Measurements from ENCODE around the gene DBT.
"Not testable (repeated sequence)": the region's sequence is repeated elsewhere in the genome, so short reads cannot be mapped to it uniquely, and the experiment has no call there.

Gene DBT

DNA sequence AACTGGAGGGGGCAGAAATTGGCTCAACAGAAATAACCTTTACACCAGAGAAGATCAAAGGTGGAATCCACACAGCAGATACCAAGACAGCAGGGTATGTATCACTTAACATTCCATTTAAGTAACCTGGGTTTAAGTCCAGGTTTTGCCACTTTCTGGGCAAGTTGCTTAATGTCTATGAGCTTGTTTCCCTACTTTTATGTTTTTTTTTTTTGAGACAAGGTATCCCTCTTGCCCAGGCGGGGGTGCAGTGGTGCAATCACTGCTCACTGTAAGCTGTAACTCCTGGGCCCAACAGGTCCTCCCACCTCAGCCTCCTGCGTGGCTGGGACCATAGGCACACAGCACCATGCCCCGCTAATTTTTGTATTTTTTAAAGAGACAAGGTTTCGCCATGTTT, 18.6 kb upstream of the DBT start:
- no peaks in the 10 kb centered on the region for H3K27me3 ChIP-seq (ENCODE audit: insufficient read depth, low read length)
- H3K36me3 ChIP-seq (ENCODE audit: insufficient read depth, low read length), result peaks cover 68% of the 10 kb centered on the region
- no peak overlapping the region for H3K27ac ChIP-seq (ENCODE audit: low read depth, low read length)
- no peak overlapping the region for H3K4me3 ChIP-seq (ENCODE audit: low read length)
- H3K4me1 ChIP-seq (ENCODE audit: insufficient read depth, low read length), result peaks cover 11% of the 10 kb centered on the region; the same call in 1 of the 2 replicates
- WGBS, result 92% methylated on average over 4 of the region's 4 CpGs
- H3K9ac ChIP-seq (ENCODE audit: low read depth, low read length), result no peak overlapping the region
- H3K9me3 ChIP-seq (ENCODE audit: insufficient read depth, low read depth, low read length), result peaks cover 8% of the 10 kb centered on the region; the same call in 1 of the 2 replicates

- WGBS, result no CpG with 5 or more reads among the region's 1 CpG
- H3K9ac ChIP-seq (ENCODE audit: low read depth, low read length), result peak overlapping the region; percentile 96; the same call in 1 of the 2 replicates
- no peak overlapping the region for H3K27ac ChIP-seq (ENCODE audit: low read depth, low read length)
Observed at GRCh38 chr1:100267284-100267683, 17.6 kb upstream of the DBT start.

DNA sequence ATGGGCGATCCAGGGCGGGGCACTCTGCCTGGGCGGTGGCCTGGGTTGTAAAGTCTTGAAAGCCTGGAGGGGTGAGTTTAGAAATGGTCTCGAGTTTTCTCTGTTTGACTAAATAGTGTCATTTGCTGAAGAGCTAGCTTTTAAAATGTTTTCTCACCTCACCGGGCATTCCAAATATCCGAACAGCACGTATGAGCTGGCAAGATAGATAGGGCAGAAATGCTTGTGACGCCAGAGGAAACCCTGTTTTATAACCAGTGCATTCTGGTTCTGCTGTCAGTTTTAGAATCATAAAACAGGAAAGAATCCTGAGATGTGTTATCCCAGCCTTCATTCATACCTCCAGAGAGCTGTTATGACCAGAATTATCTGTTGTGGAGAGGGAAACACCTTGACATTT, 17.1 kb upstream of the DBT start:
- Histone ChIP-seq H3K27me3 (ENCODE audit: insufficient read depth, low read length) (no peaks in the 10 kb centered on the region), H3K36me3 (ENCODE audit: insufficient read depth, low read length) (peaks cover 54% of the 10 kb centered on the region), H3K9me3 (ENCODE audit: insufficient read depth, low read depth, low read length) (peaks cover 8% of the 10 kb centered on the region; the same call in 1 of the 2 replicates), H3K4me1 (ENCODE audit: insufficient read depth, low read length) (peaks cover 11% of the 10 kb centered on the region; the same call in 1 of the 2 replicates), H3K4me3 (ENCODE audit: low read length) (peak overlapping the region; percentile 100), H3K9ac (ENCODE audit: low read depth, low read length) (peak overlapping the region; percentile 96), H3K27ac (ENCODE audit: low read depth, low read length) (peak overlapping the region; percentile 87)
- 11% methylated on average over 8 of the region's 8 CpGs for WGBS

More at GRCh38 chr1:100267284-100267683, 17.6 kb upstream of the DBT start:
- Histone ChIP-seq H3K4me1 (ENCODE audit: insufficient read depth, low read length) (peaks cover 11% of the 10 kb centered on the region; the same call in 1 of the 2 replicates), H3K9me3 (ENCODE audit: insufficient read depth, low read depth, low read length) (peaks cover 8% of the 10 kb centered on the region; the same call in 1 of the 2 replicates), H3K4me3 (ENCODE audit: low read length) (peak overlapping the region; percentile 100), H3K36me3 (ENCODE audit: insufficient read depth, low read length) (peaks cover 59% of the 10 kb centered on the region), H3K27me3 (ENCODE audit: insufficient read depth, low read length) (no peaks in the 10 kb centered on the region)

DNA sequence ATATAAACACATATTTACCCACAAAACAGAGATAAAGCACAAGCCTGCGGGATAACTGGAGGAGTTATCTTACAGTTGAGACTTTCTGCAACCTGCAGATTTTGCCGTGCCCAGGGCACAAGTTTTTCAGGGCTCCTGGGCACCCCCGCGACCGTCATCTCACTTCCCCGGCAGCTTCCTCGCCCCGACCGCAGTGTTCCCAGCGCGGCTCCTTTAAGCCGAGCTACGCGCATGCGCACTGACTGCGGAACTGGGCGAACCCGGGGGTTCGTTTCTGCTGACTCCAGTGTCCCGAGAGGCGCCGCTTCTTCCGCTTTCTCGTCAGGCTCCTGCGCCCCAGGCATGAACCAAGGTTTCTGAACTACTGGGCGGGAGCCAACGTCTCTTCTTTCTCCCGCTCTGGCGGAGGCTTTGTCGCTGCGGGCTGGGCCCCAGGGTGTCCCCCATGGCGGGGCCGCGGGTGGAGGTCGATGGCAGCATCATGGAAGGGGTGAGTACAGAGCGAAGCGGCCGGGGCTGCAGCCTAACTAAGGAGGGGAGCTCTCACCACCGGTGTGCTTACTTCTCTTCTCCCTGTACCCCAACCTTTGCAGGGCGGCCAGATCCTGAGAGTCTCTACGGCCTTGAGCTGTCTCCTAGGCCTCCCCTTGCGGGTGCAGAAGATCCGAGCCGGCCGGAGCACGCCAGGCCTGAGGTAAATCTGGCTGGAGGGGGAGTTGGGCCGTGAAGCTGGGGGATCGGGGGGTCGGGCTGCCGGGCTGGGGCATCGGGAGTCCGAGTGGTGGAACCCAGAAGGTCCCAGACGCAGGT, 16.5 kb upstream of the DBT start, which contains the start of gene RTCA:
RTCA (plus strand) TSS at position 286 of the 810 bp plus-strand sequence; CDS start at position 446, 160 bp downstream.
- H3K4me3 ChIP-seq (ENCODE audit: low read length), result peak within 1 kb of the TSS; percentile 100
- peak within 1 kb of the TSS; percentile 87 for H3K27ac ChIP-seq (ENCODE audit: low read depth, low read length)
- peaks cover 11% of the 10 kb centered on the region; the same call in 1 of the 2 replicates for H3K4me1 ChIP-seq (ENCODE audit: insufficient read depth, low read length)
- H3K9me3 ChIP-seq (ENCODE audit: insufficient read depth, low read depth, low read length), result peaks cover 8% of the 10 kb centered on the region; the same call in 1 of the 2 replicates
- H3K9ac ChIP-seq (ENCODE audit: low read depth, low read length), result peak within 1 kb of the TSS; percentile 96
- WGBS, result under 1% methylated on average over 53 of the region's 53 CpGs
- no peaks in the 10 kb centered on the region for H3K27me3 ChIP-seq (ENCODE audit: insufficient read depth, low read length)
- peaks cover 48% of the 10 kb centered on the region for H3K36me3 ChIP-seq (ENCODE audit: insufficient read depth, low read length)

- no peaks in the 10 kb centered on the region for H3K27me3 ChIP-seq (ENCODE audit: insufficient read depth, low read length)
- 14% methylated on average over 12 of the region's 12 CpGs for WGBS
- peak overlapping the region; percentile 87 for H3K27ac ChIP-seq (ENCODE audit: low read depth, low read length)
- peak overlapping the region; percentile 100 for H3K4me3 ChIP-seq (ENCODE audit: low read length)
- H3K4me1 ChIP-seq (ENCODE audit: insufficient read depth, low read length), result peaks cover 11% of the 10 kb centered on the region; the same call in 1 of the 2 replicates
- H3K36me3 ChIP-seq (ENCODE audit: insufficient read depth, low read length), result peaks cover 42% of the 10 kb centered on the region
- peak overlapping the region; percentile 96 for H3K9ac ChIP-seq (ENCODE audit: low read depth, low read length)
- H3K9me3 ChIP-seq (ENCODE audit: insufficient read depth, low read depth, low read length), result peaks cover 8% of the 10 kb centered on the region; the same call in 1 of the 2 replicates
Observed at GRCh38 chr1:100265562-100265930, 15.9 kb upstream of the DBT start.

DNA sequence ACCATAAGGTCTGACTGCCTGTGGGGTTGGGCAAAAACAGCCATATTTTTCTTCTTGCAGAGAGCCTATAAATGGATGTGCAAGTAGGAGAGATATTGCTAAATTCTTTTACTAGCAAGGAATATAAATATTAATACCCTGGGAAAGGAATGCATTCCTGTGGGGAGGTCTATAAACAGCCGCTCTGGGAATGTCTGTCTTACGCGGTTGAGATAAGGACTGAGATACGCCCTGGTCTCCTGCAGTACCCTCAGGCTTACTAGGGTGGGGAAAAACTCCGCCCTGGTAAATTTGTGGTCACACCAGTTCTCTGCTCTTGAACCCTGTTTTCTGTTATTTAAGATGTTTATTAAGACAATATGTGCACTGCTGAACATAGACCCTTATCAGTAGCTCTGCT, 14.4 kb upstream of the DBT start:
- WGBS, result 99% methylated on average over 5 of the region's 5 CpGs
- H3K9ac ChIP-seq (ENCODE audit: low read depth, low read length); H3K27me3 ChIP-seq (ENCODE audit: insufficient read depth, low read length); H3K9me3 ChIP-seq (ENCODE audit: insufficient read depth, low read depth, low read length); H3K4me3 ChIP-seq (ENCODE audit: low read length); H3K27ac ChIP-seq (ENCODE audit: low read depth, low read length): not testable (repeated sequence)
- Histone ChIP-seq H3K36me3 (ENCODE audit: insufficient read depth, low read length) (peaks cover 27% of the 10 kb centered on the region), H3K4me1 (ENCODE audit: insufficient read depth, low read length) (peaks cover 11% of the 10 kb centered on the region; the same call in 1 of the 2 replicates)

DNA sequence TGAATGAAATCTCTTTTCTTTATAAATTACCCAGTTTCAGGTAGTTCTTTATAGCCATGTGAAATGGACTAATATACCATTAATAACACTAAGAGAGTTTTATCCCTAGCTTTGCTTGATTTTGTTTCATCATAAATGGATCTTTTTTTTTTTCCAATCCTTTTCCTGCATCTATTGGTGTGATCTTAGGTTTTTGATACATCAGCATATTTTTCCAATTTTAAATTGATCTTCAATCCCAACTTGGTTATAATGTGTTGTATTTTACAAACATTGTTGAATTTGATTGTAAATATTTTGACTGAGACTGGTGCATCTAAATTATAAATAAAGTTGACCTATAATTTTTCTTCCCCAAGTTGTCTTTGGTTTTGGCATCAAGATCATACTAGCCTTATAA, 12.1 kb upstream of the DBT start:
- Histone ChIP-seq H3K36me3 (ENCODE audit: insufficient read depth, low read length) (0 out of 2 replicates have a peak, but pooled peaks cover 7% of the 10 kb centered on the region), H3K9me3 (ENCODE audit: insufficient read depth, low read depth, low read length) (peaks cover 8% of the 10 kb centered on the region; the same call in 1 of the 2 replicates), H3K27ac (ENCODE audit: low read depth, low read length) (no peak overlapping the region), H3K4me3 (ENCODE audit: low read length) (no peak overlapping the region), H3K9ac (ENCODE audit: low read depth, low read length) (no peak overlapping the region), H3K27me3 (ENCODE audit: insufficient read depth, low read length) (no peaks in the 10 kb centered on the region), H3K4me1 (ENCODE audit: insufficient read depth, low read length) (peaks cover 5% of the 10 kb centered on the region; the same call in 1 of the 2 replicates)

- 93% methylated on average over 3 of the region's 6 CpGs for WGBS
- not testable (repeated sequence) for H3K9ac ChIP-seq (ENCODE audit: low read depth, low read length); H3K36me3 ChIP-seq (ENCODE audit: insufficient read depth, low read length); H3K4me3 ChIP-seq (ENCODE audit: low read length); H3K9me3 ChIP-seq (ENCODE audit: insufficient read depth, low read depth, low read length); H3K27ac ChIP-seq (ENCODE audit: low read depth, low read length); H3K27me3 ChIP-seq (ENCODE audit: insufficient read depth, low read length); H3K4me1 ChIP-seq (ENCODE audit: insufficient read depth, low read length)
Observed at GRCh38 chr1:100258427-100258826, 8.8 kb upstream of the DBT start.

GRCh38 chr1:100256273-100256672, 6.6 kb upstream of the DBT start:
- H3K27ac ChIP-seq (ENCODE audit: low read depth, low read length); H3K4me3 ChIP-seq (ENCODE audit: low read length); H3K27me3 ChIP-seq (ENCODE audit: insufficient read depth, low read length); H3K9ac ChIP-seq (ENCODE audit: low read depth, low read length); H3K36me3 ChIP-seq (ENCODE audit: insufficient read depth, low read length); H3K9me3 ChIP-seq (ENCODE audit: insufficient read depth, low read depth, low read length); H3K4me1 ChIP-seq (ENCODE audit: insufficient read depth, low read length): not testable (repeated sequence)
- 91% methylated on average over 5 of the region's 5 CpGs for WGBS

- Histone ChIP-seq H3K27me3 (ENCODE audit: insufficient read depth, low read length) (no peaks in the 10 kb centered on the region), H3K4me1 (ENCODE audit: insufficient read depth, low read length) (peaks cover 11% of the 10 kb centered on the region; the same call in 1 of the 2 replicates), H3K4me3 (ENCODE audit: low read length) (no peak overlapping the region), H3K9me3 (ENCODE audit: insufficient read depth, low read depth, low read length) (no peaks in the 10 kb centered on the region), H3K27ac (ENCODE audit: low read depth, low read length) (no peak overlapping the region), H3K36me3 (ENCODE audit: insufficient read depth, low read length) (no peaks in the 10 kb centered on the region), H3K9ac (ENCODE audit: low read depth, low read length) (no peak overlapping the region)
- 71% methylated on average over 10 of the region's 10 CpGs for WGBS
Observed at GRCh38 chr1:100253552-100253951, 3.9 kb upstream of the DBT start.

DNA sequence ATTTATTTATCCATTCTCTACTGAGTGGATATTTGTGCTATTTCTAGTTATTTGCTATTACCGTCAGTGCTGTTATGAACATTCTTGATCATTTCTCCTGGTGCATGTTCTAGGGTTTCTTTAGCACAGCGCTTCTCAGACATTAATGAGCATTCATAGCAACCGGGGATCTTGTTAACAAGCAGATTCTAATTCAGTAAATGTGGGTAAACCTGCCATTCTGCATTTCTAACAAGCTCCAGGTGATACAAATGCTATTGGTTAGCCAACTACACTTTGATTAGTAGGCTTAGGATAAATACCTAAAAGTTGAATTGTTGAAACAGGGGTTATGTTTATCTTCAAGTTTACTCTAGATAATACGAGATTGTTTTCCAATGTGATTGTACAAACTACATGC, 3.3 kb upstream of the DBT start:
- no peak overlapping the region for H3K4me3 ChIP-seq (ENCODE audit: low read length)
- WGBS, result 89% methylated on average over 4 of the region's 4 CpGs
- no peak overlapping the region for H3K9ac ChIP-seq (ENCODE audit: low read depth, low read length)
- H3K4me1 ChIP-seq (ENCODE audit: insufficient read depth, low read length), result peaks cover 12% of the 10 kb centered on the region; the same call in 1 of the 2 replicates
- no peaks in the 10 kb centered on the region for H3K27me3 ChIP-seq (ENCODE audit: insufficient read depth, low read length)
- no peaks in the 10 kb centered on the region for H3K36me3 ChIP-seq (ENCODE audit: insufficient read depth, low read length)
- H3K9me3 ChIP-seq (ENCODE audit: insufficient read depth, low read depth, low read length), result no peaks in the 10 kb centered on the region
- no peak overlapping the region for H3K27ac ChIP-seq (ENCODE audit: low read depth, low read length)

All from HUES64 (cell line).